Neural cell (in vitro differentiated cells): Measurements from ENCODE around the gene ATXN2. TPM values are rescaled to one million over a fixed set of nuclear protein-coding genes. Genes with fewer than 3 reads are reported as not detected.

ENCODE experiments used
- H2AFZ ChIP-seq: fragments of 200-600, 300-800 bp; sonication (generic), shearing (Covaris generic); 2 replicates; pipeline ENCODE4 v1.6.0; 2014; ENCODE audit warnings: low read depth, mild to moderate bottlenecking, antibody characterized with exemption, low read length, moderate library complexity
- H3F3A ChIP-seq: fragments of 200-600 bp; shearing (Covaris generic); 2 replicates; pipeline ENCODE4 v1.6.1; 2016; ENCODE audit warnings: mild to moderate bottlenecking, moderate library complexity, mixed read lengths, antibody characterized with exemption, low read length; ENCODE audit not compliant: insufficient read depth, poor library complexity, severe bottlenecking
- H3K27ac ChIP-seq: fragments of 200-600, 300-800 bp; sonication (generic), shearing (Covaris generic); 2 replicates; pipeline ENCODE4 v1.5.1; 2014; ENCODE audit warnings: mild to moderate bottlenecking, low read length, moderate library complexity
- H3K27me3 ChIP-seq: fragments of 300-800, 200-600 bp; sonication (generic), shearing (Covaris generic); 2 replicates; pipeline ENCODE4 v1.6.0; 2014; ENCODE audit warnings: mild to moderate bottlenecking, low read depth, low read length, moderate library complexity; ENCODE audit not compliant: insufficient read depth
- H3K36me3 ChIP-seq: fragments of 300-800, 200-600 bp; sonication (generic), shearing (Covaris generic); 2 replicates; pipeline ENCODE4 v1.5.1; 2014; ENCODE audit warnings: mild to moderate bottlenecking, antibody characterized with exemption, low read length, moderate library complexity; ENCODE audit not compliant: insufficient read depth
- H3K4me2 ChIP-seq: fragments of 300-800, 200-600 bp; sonication (generic), shearing (Covaris generic); 2 replicates; pipeline ENCODE4 v1.6.0; 2014; ENCODE audit warnings: mild to moderate bottlenecking, low read length
- H3K4me3 ChIP-seq: fragments of 300-800, 200-600 bp; sonication (generic), shearing (Covaris generic); 2 replicates; pipeline ENCODE4 v1.5.1; 2014; ENCODE audit warnings: mild to moderate bottlenecking, low read length, moderate library complexity
- H3K79me2 ChIP-seq: fragments of 200-600 bp; shearing (Covaris generic); replicated peaks from 2 replicates; pipeline ENCODE4 v1.6.0; 2014; ENCODE audit warnings: mild to moderate bottlenecking, low read length, moderate library complexity; ENCODE audit not compliant: insufficient read depth
- H3K9ac ChIP-seq: fragments of 300-800, 200-600 bp; sonication (generic), shearing (Covaris generic); 2 replicates; pipeline ENCODE4 v1.6.1; 2016; ENCODE audit warnings: mild to moderate bottlenecking, low read length, mixed read lengths
- H3K9me2 ChIP-seq: fragments of 200-600 bp; shearing (Covaris generic); 2 replicates; pipeline ENCODE4 v1.6.1; 2016; ENCODE audit warnings: mild to moderate bottlenecking, low read length, mixed read lengths; ENCODE audit not compliant: insufficient read depth
- H3K9me3 ChIP-seq: fragments of 200-600, 300-800 bp; sonication (generic), shearing (Covaris generic); 2 replicates; pipeline ENCODE4 v1.6.1; 2016; ENCODE audit warnings: mild to moderate bottlenecking, mixed run types, low read length, moderate library complexity, mixed read lengths
- H4K20me1 ChIP-seq: fragments of 200-600 bp; shearing (Covaris generic); 2 replicates; pipeline ENCODE4 v1.6.1; 2016; ENCODE audit warnings: mild to moderate bottlenecking, mixed run types; ENCODE audit not compliant: insufficient read depth
- CTCF ChIP-seq: fragments of 450-650 bp; IDR thresholded peaks from 2 replicates; pipeline ENCODE4 v1.5.1; 2014; ENCODE audit warnings: antibody characterized with exemption, mild to moderate bottlenecking, moderate library complexity; ENCODE audit not compliant: poor library complexity, severe bottlenecking
- EP300 ChIP-seq: fragments of 450-650 bp; conservative IDR thresholded peaks from 2 replicates; pipeline ENCODE4 v1.6.1; 2014; ENCODE audit warnings: antibody characterized with exemption, mild to moderate bottlenecking, moderate library complexity; ENCODE audit not compliant: poor library complexity, severe bottlenecking
- EZH2 ChIP-seq: fragments of 200-600, 300-800 bp; shearing (Covaris generic), sonication (generic); IDR thresholded peaks from 2 replicates; pipeline ENCODE4 v1.6.1; 2014; ENCODE audit warnings: antibody characterized with exemption, low read length, borderline replicate concordance, mild to moderate bottlenecking; ENCODE audit not compliant: insufficient read depth, poor library complexity, severe bottlenecking
- MXI1 ChIP-seq: fragments of 450-650 bp; conservative IDR thresholded peaks from 2 replicates; pipeline ENCODE4 v1.6.1; 2014; ENCODE audit warnings: antibody characterized with exemption, mild to moderate bottlenecking; ENCODE audit not compliant: poor library complexity, severe bottlenecking
- POLR2AphosphoS5 ChIP-seq: IDR thresholded peaks from 2 replicates; pipeline ENCODE4 v1.6.1; 2012
- RAD21 ChIP-seq: fragments of 450-650 bp; conservative IDR thresholded peaks from 2 replicates; pipeline ENCODE4 v1.6.1; 2014; ENCODE audit warnings: antibody characterized with exemption, mild to moderate bottlenecking, moderate library complexity
- REST ChIP-seq: IDR thresholded peaks from 2 replicates; pipeline ENCODE4 v1.6.1; 2012; ENCODE audit warnings: borderline replicate concordance
- SMC3 ChIP-seq: fragments of 450-650 bp; conservative IDR thresholded peaks from 2 replicates; pipeline ENCODE4 v1.6.1; 2014; ENCODE audit warnings: antibody characterized with exemption, mild to moderate bottlenecking, moderate library complexity; ENCODE audit not compliant: poor library complexity
- TAF1 ChIP-seq: IDR thresholded peaks from 2 replicates; pipeline ENCODE4 v1.6.1; 2012; ENCODE audit warnings: low read depth
- polyA plus RNA-seq: library from polyadenylated mRNA; depleted of rRNA; stranded (reverse); fragments of >200 nt; gene quantifications from 2 replicates; pipeline ENCODE4 v1.2.3, GENCODE V29; 2014

ATXN2 gene
- polyA plus RNA-seq, 1 donor from 2014 or later, result 12.6 TPM

GRCh38 chr12:111437816-111438454 is 161.2 kb downstream of the ATXN2 start:
- Histone ChIP-seq H3K9me3 (no peaks in the 10 kb centered on the region), H3K9ac (no peak overlapping the region), H4K20me1 (no peaks in the 10 kb centered on the region), H3F3A (no peaks in the 10 kb centered on the region), H3K4me2 (no peak overlapping the region), H3K36me3 (no peaks in the 10 kb centered on the region), H3K9me2 (no peaks in the 10 kb centered on the region), H3K27ac (no peak overlapping the region), H3K27me3 (no peaks in the 10 kb centered on the region), H2AFZ (no peak overlapping the region), H3K4me3 (no peak overlapping the region), H3K79me2 (no peaks in the 10 kb centered on the region)
- TF ChIP-seq REST, result no peak
- TF ChIP-seq CTCF, result no peak
- no peak for TF ChIP-seq POLR2AphosphoS5
- no peak for TF ChIP-seq MXI1
- TF ChIP-seq RAD21, result no peak
- no peak for TF ChIP-seq SMC3
- TF ChIP-seq EZH2, result no peak
- no peak for TF ChIP-seq TAF1

GRCh38 chr12:111436811-111437210 is 162.3 kb downstream of the ATXN2 start:
- H3K9me3 ChIP-seq, result no peaks in the 10 kb centered on the region
- no peak overlapping the region for H3K9ac ChIP-seq
- H3K27ac ChIP-seq, result no peak overlapping the region
- TF ChIP-seq CTCF (no peak), SMC3 (no peak), TAF1 (no peak), POLR2AphosphoS5 (no peak), RAD21 (no peak), EZH2 (no peak), REST (no peak), EP300 (no peak), MXI1 (no peak)
- H3K4me2 ChIP-seq, result no peak overlapping the region
- no peaks in the 10 kb centered on the region for H4K20me1 ChIP-seq
- no peaks in the 10 kb centered on the region for H3K27me3 ChIP-seq
- no peak overlapping the region for H3K4me3 ChIP-seq
- no peaks in the 10 kb centered on the region for H3F3A ChIP-seq
- no peaks in the 10 kb centered on the region for H3K9me2 ChIP-seq
- H3K36me3 ChIP-seq, result no peaks in the 10 kb centered on the region
- no peaks in the 10 kb centered on the region for H3K79me2 ChIP-seq
- no peak overlapping the region for H2AFZ ChIP-seq
